IPS DF 6.9 (cell line): Measurements from ENCODE around the gene IMPA2.

ENCODE experiments used
- DNase-seq: peaks from one replicate; pipeline ENCODE4 v3.0.0-alpha.2; 2013; ENCODE audit warnings: low read depth, low spot score
- H3K27ac ChIP-seq: one replicate; pipeline ENCODE4 v1.5.1; 2013; ENCODE audit warnings: low read length, control low read depth
- H3K27me3 ChIP-seq: 2 replicates; pipeline ENCODE4 v1.6.1; 2013; ENCODE audit warnings: mild to moderate bottlenecking, low read length; ENCODE audit not compliant: control insufficient read depth, insufficient read depth
- H3K36me3 ChIP-seq: 2 replicates; pipeline ENCODE4 v1.6.1; 2013; ENCODE audit warnings: low read length; ENCODE audit not compliant: control insufficient read depth, insufficient read depth
- H3K4me1 ChIP-seq: 2 replicates; pipeline ENCODE4 v1.6.1; 2013; ENCODE audit warnings: low read length; ENCODE audit not compliant: control insufficient read depth, insufficient read depth
- H3K4me3 ChIP-seq: 2 replicates; pipeline ENCODE4 v1.5.1; 2013; ENCODE audit warnings: mild to moderate bottlenecking, low read length
- H3K9me3 ChIP-seq: 2 replicates; pipeline ENCODE4 v1.6.1; 2013; ENCODE audit warnings: low read length, inconsistent platforms; ENCODE audit not compliant: control insufficient read depth, insufficient read depth
- WGBS: extraction: QIAGEN DNeasy Blood & Tissue Kit; methylation state at CpG from one replicate; pipeline ENCODE4 v1.1.7; 2013; ENCODE audit warnings: mixed read lengths, missing lambda C conversion rate; ENCODE audit not compliant: insufficient read length, insufficient coverage; 5-methylcytosine and 5-hydroxymethylcytosine counted together

The IMPA2 gene

DNA sequence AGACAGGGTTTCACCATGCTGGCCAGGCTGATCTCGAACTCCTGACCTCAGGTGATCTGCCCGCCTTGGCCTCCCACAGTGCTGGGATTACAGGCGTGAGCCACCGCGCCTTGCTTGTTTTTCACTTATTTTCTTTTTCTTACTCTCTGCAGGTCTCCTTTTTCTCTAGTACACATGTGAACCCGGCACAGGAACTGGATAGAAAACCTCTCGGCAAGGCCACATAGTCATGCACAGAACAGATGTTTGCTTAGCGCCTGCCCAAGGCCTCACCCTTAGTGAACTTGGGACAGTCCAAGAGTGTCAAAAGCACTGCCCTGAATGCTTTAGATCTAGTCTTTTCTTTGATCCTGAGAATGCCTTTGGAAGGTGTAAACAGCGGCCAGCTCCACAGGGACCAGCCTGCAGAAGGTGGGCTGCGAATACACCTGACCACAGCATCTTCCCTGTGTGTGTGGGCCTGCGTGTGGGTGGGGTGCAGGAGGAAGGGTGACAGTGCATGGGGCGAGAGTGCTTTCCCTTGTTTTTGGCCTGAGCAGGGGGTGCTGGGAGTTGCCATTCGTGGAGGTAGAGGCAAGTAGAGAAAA, 27.0 kb downstream of the IMPA2 start:
- H3K27me3 ChIP-seq, result no peaks in the 10 kb centered on the region
- H3K4me1 ChIP-seq, result no peaks in the 10 kb centered on the region; the same call in 1 of the 2 replicates
- peaks cover 22% of the 10 kb centered on the region; the same call in 1 of the 2 replicates for H3K36me3 ChIP-seq
- H3K9me3 ChIP-seq, result no peaks in the 10 kb centered on the region
- no CpG with 5 or more reads among the region's 13 CpGs for WGBS
- no peak overlapping the region for H3K27ac ChIP-seq
- DNase-seq, result no peak
- no peak overlapping the region for H3K4me3 ChIP-seq

GRCh38 chr18:12008842-12009580, 27.7 kb downstream of the IMPA2 start:
- H3K27ac ChIP-seq, result no peak overlapping the region
- no peak for DNase-seq
- H3K9me3 ChIP-seq, result no peaks in the 10 kb centered on the region
- H3K27me3 ChIP-seq, result no peaks in the 10 kb centered on the region
- H3K36me3 ChIP-seq, result peaks cover 23% of the 10 kb centered on the region; the same call in 1 of the 2 replicates
- no peaks in the 10 kb centered on the region; the same call in 1 of the 2 replicates for H3K4me1 ChIP-seq
- WGBS, result no CpG with 5 or more reads among the region's 6 CpGs
- H3K4me3 ChIP-seq, result no peak overlapping the region

DNA sequence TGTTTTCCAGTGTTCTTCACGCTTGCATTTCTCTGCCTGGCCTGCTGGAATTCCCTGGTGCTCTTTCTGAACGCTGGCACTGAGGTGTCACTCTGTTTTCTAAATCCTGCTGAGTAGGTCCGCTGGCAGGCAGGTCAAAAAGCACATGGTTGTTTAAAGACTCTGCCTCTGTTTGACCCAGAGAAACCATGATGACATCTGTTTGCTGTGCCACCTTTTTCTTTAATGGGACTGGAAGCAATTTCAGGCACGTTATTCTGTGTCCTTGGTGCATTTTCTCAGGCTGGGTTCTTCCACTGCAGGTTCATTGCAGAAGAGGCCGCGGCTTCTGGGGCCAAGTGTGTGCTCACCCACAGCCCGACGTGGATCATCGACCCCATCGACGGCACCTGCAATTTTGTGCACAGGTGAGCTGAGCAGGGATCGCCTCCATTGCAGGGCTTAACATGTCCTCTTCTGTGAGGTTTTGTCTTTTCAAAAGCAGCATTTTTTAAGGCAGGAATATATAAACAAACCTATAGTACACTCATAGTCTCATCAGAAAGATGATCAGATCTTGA, 28.4 kb downstream of the IMPA2 start:
- Histone ChIP-seq H3K4me3 (no peak overlapping the region), H3K27me3 (no peaks in the 10 kb centered on the region), H3K4me1 (no peaks in the 10 kb centered on the region; the same call in 1 of the 2 replicates), H3K27ac (no peak overlapping the region), H3K36me3 (peaks cover 29% of the 10 kb centered on the region), H3K9me3 (no peaks in the 10 kb centered on the region)
- WGBS, result no CpG with 5 or more reads among the region's 12 CpGs
- no peak for DNase-seq

DNA sequence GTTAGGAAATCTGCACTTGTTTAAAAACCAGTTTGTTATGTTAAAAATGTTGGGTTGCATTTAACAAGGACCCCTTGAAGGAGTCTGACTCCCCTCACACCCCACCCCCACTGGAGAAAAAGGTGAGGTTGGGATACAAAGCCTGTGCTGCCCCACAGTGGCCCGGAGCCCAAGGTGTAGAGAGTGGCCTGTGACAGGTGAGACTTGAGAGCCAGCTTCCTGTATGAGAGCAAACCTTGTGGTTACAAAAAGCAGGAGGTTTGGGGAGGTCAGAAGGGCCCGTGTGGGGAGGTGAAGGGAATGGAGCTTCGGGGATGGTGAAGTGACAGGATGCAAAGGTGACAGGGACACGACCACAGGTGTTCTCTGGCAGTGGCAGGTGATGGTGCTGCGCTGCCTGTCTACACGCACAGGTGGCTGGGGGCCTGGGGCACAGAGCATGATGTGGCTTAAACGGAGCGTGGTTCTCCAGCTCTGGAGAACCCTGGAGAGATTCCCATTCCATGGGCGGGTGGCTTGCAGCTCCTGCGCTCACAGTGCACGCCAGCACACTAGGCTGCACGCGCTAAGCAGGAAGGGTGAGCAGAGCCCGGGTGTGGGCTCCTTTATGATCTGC, 29.0 kb downstream of the IMPA2 start:
- H3K27ac ChIP-seq, result no peak overlapping the region
- no peaks in the 10 kb centered on the region for H3K27me3 ChIP-seq
- peaks cover 32% of the 10 kb centered on the region for H3K36me3 ChIP-seq
- H3K4me1 ChIP-seq, result no peaks in the 10 kb centered on the region; the same call in 1 of the 2 replicates
- DNase-seq, result no peak
- WGBS, result no CpG with 5 or more reads among the region's 14 CpGs
- no peak overlapping the region for H3K4me3 ChIP-seq
- H3K9me3 ChIP-seq, result no peaks in the 10 kb centered on the region

DNA sequence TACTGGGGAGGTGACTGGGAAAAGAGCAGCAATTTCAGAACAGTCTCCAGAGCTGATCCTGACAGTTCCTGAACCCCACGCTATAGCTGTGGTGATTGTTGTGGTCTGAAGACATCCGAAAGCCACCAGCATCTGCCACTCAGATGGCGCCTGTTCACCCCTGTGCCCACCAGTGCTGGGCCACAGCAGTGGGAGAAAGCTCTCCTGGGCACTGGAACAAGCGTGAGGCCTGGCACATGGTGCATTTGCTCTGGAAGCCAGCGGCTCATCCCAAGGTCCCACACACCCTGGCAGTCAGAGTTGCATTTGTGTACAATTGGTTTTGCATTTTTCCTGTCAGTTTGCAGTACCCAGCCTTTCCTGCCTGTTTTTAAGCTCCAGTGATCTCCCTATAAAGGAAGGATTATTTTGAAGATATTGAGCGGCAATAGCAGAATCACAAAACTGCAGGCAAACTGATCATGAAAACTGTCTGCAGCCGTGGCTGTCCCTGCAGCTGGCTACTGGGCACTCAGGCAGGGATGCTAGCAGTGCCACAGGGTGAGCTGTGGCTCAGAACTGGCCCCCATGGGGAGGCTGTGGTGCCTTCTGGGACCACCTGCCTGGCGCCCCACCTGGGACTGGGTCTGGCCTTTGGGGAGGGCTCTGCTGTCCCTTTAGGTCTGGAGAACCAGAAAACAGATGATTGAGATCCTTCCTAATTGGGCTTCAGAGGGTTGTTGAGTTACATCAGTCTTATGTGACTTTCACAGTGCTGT, 30.1 kb downstream of the IMPA2 start:
- H3K27ac ChIP-seq, result no peak overlapping the region
- no peak for DNase-seq
- H3K9me3 ChIP-seq, result no peaks in the 10 kb centered on the region
- no CpG with 5 or more reads among the region's 8 CpGs for WGBS
- H3K27me3 ChIP-seq, result no peaks in the 10 kb centered on the region
- H3K36me3 ChIP-seq, result peaks cover 33% of the 10 kb centered on the region
- H3K4me3 ChIP-seq, result no peak overlapping the region
- no peaks in the 10 kb centered on the region; the same call in 1 of the 2 replicates for H3K4me1 ChIP-seq

DNA sequence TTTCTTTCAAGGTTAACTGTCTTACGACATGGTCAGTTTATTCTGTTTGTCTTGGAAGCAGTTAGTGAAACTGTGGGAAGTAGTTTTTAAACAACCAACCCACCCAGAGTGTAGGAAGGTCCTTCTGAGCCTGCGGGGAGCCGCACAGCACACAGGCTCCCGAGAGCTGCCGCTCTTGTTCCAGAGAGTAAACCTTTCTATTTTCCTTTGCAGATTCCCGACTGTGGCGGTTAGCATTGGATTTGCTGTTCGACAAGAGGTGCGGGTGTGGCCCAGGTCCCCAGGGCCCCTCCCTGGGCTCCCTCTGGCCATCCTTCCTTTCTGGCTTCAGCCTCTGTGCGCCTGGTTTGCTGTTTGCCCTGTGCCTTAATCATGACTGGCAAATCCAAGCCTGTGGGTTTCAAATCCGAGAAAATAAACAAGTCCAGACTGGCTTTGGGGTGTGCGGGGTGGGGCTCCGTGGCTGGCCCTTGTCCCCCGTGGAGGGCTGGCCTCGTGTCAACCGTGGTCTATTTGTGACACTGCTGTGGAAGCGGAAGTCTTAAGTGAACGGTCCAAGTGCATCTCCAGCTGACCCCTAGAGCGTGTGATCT, 30.7 kb downstream of the IMPA2 start:
- H3K4me1 ChIP-seq, result no peaks in the 10 kb centered on the region; the same call in 1 of the 2 replicates
- no peaks in the 10 kb centered on the region for H3K27me3 ChIP-seq
- no peaks in the 10 kb centered on the region for H3K9me3 ChIP-seq
- peaks cover 33% of the 10 kb centered on the region for H3K36me3 ChIP-seq
- no peak overlapping the region for H3K4me3 ChIP-seq
- no CpG with 5 or more reads among the region's 19 CpGs for WGBS
- no peak for DNase-seq
- no peak overlapping the region for H3K27ac ChIP-seq

DNA sequence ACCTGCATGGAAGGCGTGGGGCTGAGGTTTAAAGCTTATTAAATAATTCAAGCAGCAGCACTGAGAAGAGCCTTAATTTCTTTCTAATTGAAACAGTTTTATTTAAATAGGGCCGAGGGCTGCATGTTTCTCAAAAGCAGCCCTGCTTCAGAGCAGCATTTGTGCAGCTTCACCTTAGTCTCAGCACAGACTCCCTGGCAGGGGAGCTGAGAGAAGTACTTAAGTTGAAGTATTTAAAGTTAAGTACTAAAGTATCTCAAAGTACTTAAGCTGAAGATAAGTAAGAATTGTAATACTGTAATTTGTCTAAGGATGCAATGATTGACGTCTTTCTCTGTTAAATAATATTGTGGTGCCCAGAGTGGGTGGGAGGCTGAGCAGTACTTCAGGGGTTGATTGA, 31.4 kb downstream of the IMPA2 start:
- H3K4me1 ChIP-seq, result no peaks in the 10 kb centered on the region; the same call in 1 of the 2 replicates
- no CpG with 5 or more reads among the region's 3 CpGs for WGBS
- no peak overlapping the region for H3K4me3 ChIP-seq
- no peaks in the 10 kb centered on the region for H3K27me3 ChIP-seq
- peaks cover 33% of the 10 kb centered on the region for H3K36me3 ChIP-seq
- H3K9me3 ChIP-seq, result no peaks in the 10 kb centered on the region
- no peak overlapping the region for H3K27ac ChIP-seq
- no peak for DNase-seq

- no CpG with 5 or more reads among the region's 20 CpGs for WGBS
- H3K27me3 ChIP-seq, result no peaks in the 10 kb centered on the region
- H3K4me3 ChIP-seq, result no peak overlapping the region
- no peaks in the 10 kb centered on the region; the same call in 1 of the 2 replicates for H3K4me1 ChIP-seq
- DNase-seq, result no peak
- H3K9me3 ChIP-seq, result no peaks in the 10 kb centered on the region
- peaks cover 32% of the 10 kb centered on the region for H3K36me3 ChIP-seq
- H3K27ac ChIP-seq, result no peak overlapping the region
Measured at GRCh38 chr18:12013186-12013916, 32.0 kb downstream of the IMPA2 start.

DNA sequence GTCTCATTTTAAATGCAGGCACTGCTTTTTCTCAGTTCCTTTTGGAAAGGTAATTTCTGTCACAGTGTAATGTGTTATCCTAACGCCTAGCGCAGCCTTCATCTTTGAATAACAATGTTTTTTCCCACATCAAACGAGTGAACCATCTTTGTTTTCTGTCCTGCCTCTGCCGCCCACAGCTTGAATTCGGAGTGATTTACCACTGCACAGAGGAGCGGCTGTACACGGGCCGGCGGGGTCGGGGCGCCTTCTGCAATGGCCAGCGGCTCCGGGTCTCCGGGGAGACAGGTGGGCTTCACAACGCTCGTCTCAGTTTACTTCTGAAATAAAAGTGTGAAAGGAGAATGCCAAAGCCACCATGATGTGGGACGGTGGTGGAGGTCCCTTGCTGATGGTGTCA, 32.8 kb downstream of the IMPA2 start:
- no CpG with 5 or more reads among the region's 17 CpGs for WGBS
- no peaks in the 10 kb centered on the region for H3K27me3 ChIP-seq
- DNase-seq, result no peak
- peaks cover 27% of the 10 kb centered on the region for H3K36me3 ChIP-seq
- no peaks in the 10 kb centered on the region for H3K9me3 ChIP-seq
- H3K4me3 ChIP-seq, result no peak overlapping the region
- no peak overlapping the region for H3K27ac ChIP-seq
- H3K4me1 ChIP-seq, result no peaks in the 10 kb centered on the region; the same call in 1 of the 2 replicates
